GM19023 (cell line): ENCODE data around the gene PREX1.

Experiments used
- ATAC-seq: cut with Tn5 transposase; IDR thresholded peaks from one replicate; pipeline ENCODE4 v1.9.1; 2021; ENCODE audit warnings: mild to moderate bottlenecking, moderate library complexity; ENCODE audit not compliant: unreplicated experiment

The PREX1 gene

GRCh38 chr20:48737434-48738093 lies 90.2 kb downstream of the PREX1 start:
- no peak for ATAC-seq

DNA sequence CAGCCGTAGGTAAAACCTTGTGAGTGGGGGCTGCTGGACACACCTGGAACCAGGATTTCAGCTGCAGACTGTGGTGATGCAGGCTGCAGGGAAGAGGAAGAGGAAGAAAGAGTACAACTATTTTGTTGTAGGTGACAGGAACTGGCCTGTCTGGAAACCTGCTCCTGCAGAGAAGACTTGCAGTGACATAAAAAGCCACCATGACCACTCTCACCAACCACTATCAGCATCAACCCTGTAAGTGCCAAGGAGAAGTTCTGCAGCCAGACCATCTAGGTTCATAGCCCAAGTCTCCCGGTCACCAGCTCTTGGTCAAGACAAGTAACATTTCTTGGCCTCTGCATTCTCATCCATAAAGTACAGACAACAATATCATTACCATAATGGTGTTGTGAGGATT lies 91.2 kb downstream of the PREX1 start:
- ATAC-seq, result no peak

DNA sequence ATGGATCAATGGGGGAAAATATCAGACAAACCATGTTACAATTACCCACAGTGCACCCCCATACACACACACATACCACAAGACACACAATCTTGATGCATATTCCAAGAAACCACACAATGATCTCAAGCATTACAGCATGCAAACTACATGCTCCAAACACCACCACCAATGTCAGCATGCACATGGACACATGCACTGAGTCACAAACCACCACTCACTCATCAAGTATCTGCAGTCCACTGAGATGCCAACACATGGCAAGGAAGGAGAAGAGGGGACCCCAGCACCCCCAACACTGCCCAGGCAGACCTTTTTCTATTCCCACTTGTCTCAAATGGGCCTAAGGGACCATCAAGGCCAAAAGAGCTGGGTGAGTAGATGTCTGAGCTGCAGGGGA lies 91.6 kb downstream of the PREX1 start:
- no peak for ATAC-seq

DNA sequence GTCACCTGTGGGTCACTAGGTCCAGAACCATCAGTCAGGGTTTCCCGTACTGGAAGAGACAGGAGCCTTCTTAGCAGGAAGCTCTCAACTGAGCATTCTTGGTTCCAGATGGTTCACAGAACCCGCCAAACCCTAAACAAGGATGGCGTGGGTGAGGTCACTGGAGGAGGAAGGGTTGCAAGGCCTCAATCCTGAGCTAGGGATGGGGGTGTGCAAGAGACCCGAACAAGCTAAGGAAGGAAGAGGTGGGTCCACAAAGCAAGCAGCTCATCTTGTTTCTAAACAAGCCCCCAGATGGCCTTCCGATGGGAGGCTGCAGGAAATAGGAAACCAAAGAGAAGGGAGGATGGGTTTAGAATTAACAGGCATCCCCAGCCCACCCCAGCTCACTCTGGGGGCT lies 92.7 kb downstream of the PREX1 start:
- no peak for ATAC-seq

- no peak for ATAC-seq
Measured at GRCh38 chr20:48734104-48734749, 93.6 kb downstream of the PREX1 start.

DNA sequence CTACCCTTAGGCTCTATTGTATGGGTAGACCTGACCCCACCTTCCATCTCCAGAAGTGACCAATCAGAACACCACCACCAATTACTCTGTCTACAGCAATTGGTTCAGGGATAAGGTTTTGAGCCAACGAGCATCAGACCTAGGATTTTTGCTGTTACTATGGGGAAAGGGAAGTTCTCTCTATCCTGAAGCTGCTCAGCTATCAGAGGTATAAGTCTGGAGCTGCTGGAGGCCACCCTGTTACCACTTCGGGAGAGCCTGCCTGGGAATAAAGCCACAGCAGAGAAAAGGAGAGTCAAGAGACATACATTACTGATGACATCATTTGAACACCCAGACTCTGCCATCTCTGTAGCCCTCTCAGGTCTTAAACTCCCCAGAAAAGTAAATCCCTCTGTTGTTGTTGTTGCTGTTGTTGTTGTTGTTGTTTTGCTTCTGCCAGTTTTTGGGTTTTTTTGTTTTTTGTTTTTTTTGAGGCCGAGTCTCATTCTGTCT lies 94.5 kb downstream of the PREX1 start:
- ATAC-seq, result no peak

- no peak for ATAC-seq
Measured at GRCh38 chr20:48732081-48732829, 95.5 kb downstream of the PREX1 start.

GRCh38 chr20:48731536-48731935 lies 96.3 kb downstream of the PREX1 start:
- no peak for ATAC-seq

DNA sequence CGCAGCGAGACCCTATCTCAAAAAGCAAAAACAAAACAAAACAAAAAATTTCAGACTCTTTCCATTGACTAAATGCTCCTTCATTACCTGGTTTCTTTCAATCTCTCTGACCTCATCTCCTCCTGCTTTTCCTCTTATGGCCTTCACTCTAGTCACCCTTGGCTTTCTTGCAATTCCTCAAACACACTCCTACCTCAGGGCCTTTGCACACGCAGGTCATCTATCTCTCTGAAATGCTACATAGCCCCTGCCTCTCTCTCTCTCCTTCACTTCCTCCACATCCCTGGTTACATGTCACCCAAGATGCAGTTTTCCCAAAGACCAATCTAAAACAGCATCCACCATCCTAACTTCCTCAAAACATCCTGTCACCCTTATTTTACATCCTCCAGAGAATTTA lies 96.8 kb downstream of the PREX1 start:
- ATAC-seq, result no peak

DNA sequence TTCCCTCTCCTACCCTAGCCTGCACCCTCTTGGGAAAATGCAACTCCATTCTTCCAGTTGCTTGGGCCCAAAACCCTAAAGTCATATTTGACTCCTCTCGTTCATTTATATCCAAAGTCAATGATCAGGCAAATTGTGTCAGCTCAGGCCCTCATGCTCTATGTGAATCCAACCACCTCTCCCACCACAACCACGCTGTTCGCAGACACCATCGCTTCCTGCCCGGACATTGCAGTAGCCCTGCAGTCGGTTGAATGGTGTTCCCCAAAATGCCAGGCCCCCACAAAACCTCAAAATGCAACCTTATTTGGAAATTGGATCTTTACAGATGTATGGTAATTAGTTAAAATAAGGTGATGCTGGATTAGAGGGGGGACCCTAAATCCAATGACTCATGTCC lies 98.3 kb downstream of the PREX1 start:
- no peak for ATAC-seq

- ATAC-seq, result no peak
Measured at GRCh38 chr20:48728042-48728825, 99.6 kb downstream of the PREX1 start.

DNA sequence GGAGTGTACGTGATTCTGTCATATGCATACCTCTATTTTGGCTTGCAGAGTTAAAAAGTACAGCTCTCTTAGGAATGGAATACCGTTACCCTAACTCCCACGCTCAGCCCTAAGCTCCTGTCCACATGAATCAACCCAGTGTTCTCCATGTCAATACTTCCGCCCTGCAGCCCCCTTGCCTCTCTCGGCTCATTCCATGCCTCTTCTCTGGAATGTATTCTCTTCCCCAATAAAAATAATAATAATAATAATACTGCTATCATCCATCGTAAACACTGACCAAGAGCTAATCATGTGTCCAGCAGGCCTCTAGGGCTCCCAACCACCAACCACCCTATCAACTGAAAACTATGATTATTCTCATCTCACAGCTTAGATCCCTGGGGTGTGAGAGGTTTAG lies 100.6 kb downstream of the PREX1 start:
- ATAC-seq, result no peak

GRCh38 chr20:48725555-48725991 lies 102.2 kb downstream of the PREX1 start:
- no peak for ATAC-seq

DNA sequence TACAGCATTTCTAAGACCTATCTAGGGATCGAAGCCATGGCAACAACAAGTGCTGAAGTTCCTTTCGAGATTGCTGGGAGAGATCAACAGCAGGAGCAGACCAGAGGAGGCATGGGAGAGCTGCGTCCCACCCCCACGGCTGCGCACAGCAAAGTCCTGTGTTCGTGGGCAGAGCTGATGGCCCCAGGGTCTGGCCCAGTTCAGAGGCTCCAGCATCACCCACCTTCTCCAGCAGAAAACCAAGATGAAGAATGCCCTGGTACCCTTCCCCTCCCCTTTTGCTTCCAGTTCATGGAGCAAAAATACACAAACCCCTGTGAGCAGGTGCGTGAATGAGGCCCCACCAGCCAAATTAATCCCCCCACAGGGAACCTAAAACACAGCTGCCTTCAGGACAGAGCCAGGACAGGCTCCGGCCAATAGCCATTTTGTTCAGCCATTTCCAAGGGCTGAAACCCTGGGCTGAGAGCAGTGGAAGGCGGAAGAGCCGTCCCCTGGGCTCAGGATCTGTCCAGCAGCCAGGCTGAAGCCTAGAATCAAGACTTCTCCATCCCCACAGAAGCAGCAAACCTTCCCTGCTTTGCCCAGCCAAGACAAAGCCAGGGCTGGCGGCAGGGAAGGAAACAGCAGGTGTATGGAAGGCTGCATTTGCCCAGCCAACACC lies 102.8 kb downstream of the PREX1 start:
- no peak for ATAC-seq

DNA sequence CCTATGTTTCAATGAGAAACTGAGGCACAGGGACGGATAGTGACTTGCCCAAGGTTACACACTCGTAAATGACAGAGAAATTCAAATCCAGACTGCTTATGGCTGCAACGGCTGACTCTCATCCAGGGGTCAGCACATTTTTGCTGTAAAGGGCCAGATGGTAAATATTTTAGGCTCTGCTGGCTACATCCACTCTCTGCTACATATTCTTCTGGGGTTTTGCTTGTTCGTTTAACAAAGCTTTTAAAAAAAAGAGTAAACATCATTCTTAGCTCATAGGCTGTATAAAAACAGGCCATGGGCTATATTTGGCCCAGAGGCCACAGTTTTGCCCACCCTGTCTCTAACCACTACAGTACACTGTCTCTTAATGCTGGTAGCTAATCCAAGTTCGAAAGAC lies 103.4 kb downstream of the PREX1 start:
- no peak for ATAC-seq

- no peak for ATAC-seq
Measured at GRCh38 chr20:48723308-48724264, 104.2 kb downstream of the PREX1 start.

DNA sequence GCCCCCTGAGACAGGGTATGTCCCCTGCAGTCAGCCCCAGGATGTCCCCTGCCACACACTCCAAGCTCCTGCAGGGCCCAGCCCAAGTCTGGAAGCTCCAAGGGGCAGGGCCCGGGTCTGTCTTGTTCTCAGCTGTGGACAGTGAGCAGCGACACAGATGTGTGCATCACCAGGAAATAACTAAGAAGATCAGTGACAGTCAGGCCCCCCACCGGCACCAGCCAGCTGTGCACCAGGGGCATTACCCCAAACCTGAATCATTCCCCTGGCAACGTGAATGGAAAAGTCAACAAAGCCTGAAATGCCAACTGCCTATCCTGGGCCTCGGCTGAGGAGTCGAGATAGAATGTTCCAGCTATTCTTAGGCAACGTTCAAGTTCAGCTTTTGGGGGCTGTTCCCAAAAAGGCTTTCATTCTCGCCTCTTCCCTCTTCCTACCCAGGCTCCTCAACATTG lies 105.0 kb downstream of the PREX1 start:
- no peak for ATAC-seq

DNA sequence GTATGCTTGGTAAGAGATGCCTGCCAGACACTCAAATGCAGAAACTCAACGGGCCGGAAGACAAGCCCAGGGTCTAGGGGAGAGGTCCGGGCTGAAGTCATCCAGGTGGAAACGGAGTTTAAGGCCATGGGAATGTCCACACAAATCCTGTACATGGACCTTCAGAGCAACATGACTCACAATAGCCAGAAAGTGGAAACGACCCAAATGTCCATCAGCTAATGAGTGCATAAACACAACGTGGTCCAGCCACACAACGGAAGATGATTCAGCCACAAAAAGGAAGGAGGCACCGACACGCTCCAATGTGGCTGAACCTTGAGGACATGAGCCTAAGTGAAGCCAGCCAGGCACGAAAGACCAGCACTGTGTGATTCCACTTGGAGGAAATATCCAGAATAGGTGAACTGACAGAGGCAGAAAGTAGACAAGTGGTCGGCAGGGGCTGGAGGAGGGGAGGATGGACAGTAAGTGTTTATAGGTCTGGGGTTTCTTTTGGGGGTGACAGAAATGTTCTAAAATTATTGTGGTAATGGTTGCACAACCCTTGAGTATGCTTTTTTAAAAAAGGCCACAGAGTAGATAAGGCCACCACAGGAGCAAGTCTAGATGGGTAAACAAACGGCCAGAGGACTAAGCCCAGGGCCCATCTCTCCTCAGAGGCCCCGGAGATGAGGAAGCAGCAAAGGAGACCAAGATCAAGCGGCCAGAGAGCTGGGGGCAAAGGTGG lies 105.6 kb downstream of the PREX1 start:
- no peak for ATAC-seq
